ENCODE results near the gene PIP5KL1. TPM values are rescaled to one million over a fixed set of nuclear protein-coding genes. Genes with fewer than 3 reads are reported as not detected.

PIP5KL1 gene
- total RNA-seq, 1 donor from 2014 or later, result 4.9 TPM

DNA sequence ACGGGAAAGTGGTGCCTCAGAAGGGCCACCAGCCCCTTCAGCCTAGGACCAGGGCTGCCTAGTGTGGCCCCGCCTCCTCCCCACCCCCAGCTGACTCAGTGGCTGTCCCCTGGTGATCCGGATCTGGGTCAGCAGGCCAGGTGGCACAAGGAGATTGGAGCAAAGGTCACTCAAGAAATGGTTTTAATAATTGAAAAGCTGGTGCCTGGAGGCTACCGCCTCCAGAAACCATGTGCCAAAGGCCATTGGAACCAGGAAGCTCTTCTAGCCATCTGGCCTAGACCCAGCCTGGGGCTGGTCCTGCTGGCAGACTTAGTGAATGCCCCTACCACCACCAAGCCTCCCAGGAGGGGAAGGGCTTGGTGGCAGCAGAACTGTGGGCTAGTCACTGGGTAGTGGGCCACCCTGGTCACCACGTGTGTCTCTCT lies 15.2 kb downstream of the PIP5KL1 start:
- Histone ChIP-seq H3K4me1 (ENCODE audit: insufficient read depth, low read length) (peaks cover 33% of the 10 kb centered on the region), H2AFZ (ENCODE audit: low read depth, low read length) (no peak overlapping the region), H3K27me3 (ENCODE audit: insufficient read depth, low read length) (no peaks in the 10 kb centered on the region), H3K4me3 (ENCODE audit: insufficient read depth, low read depth, low read length) (no peak overlapping the region), H3K27ac (ENCODE audit: low read depth, low read length) (no peak overlapping the region), H3K9ac (ENCODE audit: low read length) (no peak overlapping the region), H3K4me2 (ENCODE audit: low read length) (peak overlapping the region; percentile 90), H3K9me3 (ENCODE audit: insufficient read depth, low read depth, low read length) (no peaks in the 10 kb centered on the region), H3K36me3 (ENCODE audit: insufficient read depth, low read length) (peaks cover 3% of the 10 kb centered on the region), H3K79me2 (ENCODE audit: insufficient read depth, low read length) (peaks cover 8% of the 10 kb centered on the region), H4K20me1 (ENCODE audit: insufficient read depth, low read length) (no peaks in the 10 kb centered on the region)
- DNase-seq (ENCODE audit: low read depth), result no peak
- H3K27me3 Mint-ChIP-seq (ENCODE audit: low read depth, unreplicated experiment), result peaks cover 4% of the 10 kb centered on the region
- TF ChIP-seq, protein P1, sequence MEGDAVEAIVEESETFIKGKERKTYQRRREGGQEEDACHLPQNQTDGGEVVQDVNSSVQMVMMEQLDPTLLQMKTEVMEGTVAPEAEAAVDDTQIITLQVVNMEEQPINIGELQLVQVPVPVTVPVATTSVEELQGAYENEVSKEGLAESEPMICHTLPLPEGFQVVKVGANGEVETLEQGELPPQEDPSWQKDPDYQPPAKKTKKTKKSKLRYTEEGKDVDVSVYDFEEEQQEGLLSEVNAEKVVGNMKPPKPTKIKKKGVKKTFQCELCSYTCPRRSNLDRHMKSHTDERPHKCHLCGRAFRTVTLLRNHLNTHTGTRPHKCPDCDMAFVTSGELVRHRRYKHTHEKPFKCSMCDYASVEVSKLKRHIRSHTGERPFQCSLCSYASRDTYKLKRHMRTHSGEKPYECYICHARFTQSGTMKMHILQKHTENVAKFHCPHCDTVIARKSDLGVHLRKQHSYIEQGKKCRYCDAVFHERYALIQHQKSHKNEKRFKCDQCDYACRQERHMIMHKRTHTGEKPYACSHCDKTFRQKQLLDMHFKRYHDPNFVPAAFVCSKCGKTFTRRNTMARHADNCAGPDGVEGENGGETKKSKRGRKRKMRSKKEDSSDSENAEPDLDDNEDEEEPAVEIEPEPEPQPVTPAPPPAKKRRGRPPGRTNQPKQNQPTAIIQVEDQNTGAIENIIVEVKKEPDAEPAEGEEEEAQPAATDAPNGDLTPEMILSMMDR (IDR thresholded peaks at IDR 0.05; ENCODE audit: insufficient read depth, low read depth, low read length), result no peak
- no peak for TF ChIP-seq EZH2 (IDR thresholded peaks at IDR 0.05; ENCODE audit: insufficient read depth, low read length)
- H3K4me1 Mint-ChIP-seq (ENCODE audit: low read depth, unreplicated experiment), result peaks cover 15% of the 10 kb centered on the region
- H3K36me3 Mint-ChIP-seq (ENCODE audit: low read depth, unreplicated experiment), result peaks cover 14% of the 10 kb centered on the region
- no peak for FAIRE-seq
- no peak overlapping the region for H3K4me3 Mint-ChIP-seq (ENCODE audit: unreplicated experiment)
- H3K9me3 Mint-ChIP-seq (ENCODE audit: unreplicated experiment), result no peaks in the 10 kb centered on the region
- H3K27ac Mint-ChIP-seq (ENCODE audit: unreplicated experiment), result no peak overlapping the region

DNA sequence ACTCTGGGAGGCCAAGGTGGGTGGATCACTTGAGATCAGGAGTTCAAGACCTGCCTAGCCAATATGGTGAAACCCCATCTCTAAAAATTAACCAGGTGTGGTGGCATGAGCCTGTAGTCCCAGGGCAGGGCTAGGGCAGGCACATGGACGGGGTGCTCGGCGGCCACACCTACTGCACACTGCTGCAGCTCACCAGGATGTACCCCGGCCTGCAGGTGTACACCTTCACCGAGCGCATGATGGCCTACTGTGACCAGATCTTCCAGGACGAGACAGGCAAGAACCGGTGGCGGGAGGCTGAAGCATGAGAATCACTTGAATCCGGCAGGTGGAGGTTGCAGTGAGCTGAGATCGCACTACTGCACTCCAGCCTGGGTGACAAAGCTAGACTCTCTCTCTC lies 16.9 kb downstream of the PIP5KL1 start:
- DNase-seq (ENCODE audit: low read depth) (no peak), FAIRE-seq (no peak)
- Histone ChIP-seq H3K4me3 (ENCODE audit: insufficient read depth, low read depth, low read length) (no peak overlapping the region), H3K36me3 (ENCODE audit: insufficient read depth, low read length) (peaks cover 3% of the 10 kb centered on the region), H4K20me1 (ENCODE audit: insufficient read depth, low read length) (no peaks in the 10 kb centered on the region), H3K4me1 (ENCODE audit: insufficient read depth, low read length) (peaks cover 21% of the 10 kb centered on the region), H3K9me3 (ENCODE audit: insufficient read depth, low read depth, low read length) (no peaks in the 10 kb centered on the region), H3K79me2 (ENCODE audit: insufficient read depth, low read length) (peaks cover 8% of the 10 kb centered on the region), H3K27ac (ENCODE audit: low read depth, low read length) (no peak overlapping the region), H3K9ac (ENCODE audit: low read length) (no peak overlapping the region), H3K4me2 (ENCODE audit: low read length) (no peak overlapping the region), H3K27me3 (ENCODE audit: insufficient read depth, low read length) (no peaks in the 10 kb centered on the region), H2AFZ (ENCODE audit: low read depth, low read length) (no peak overlapping the region)
- H3K27me3 Mint-ChIP-seq (ENCODE audit: low read depth, unreplicated experiment), result peaks cover 4% of the 10 kb centered on the region
- H3K27ac Mint-ChIP-seq (ENCODE audit: unreplicated experiment), result no peak overlapping the region
- no peak for TF ChIP-seq EZH2 (IDR thresholded peaks at IDR 0.05; ENCODE audit: insufficient read depth, low read length)
- TF ChIP-seq, protein P1 (IDR thresholded peaks at IDR 0.05; ENCODE audit: insufficient read depth, low read depth, low read length), result no peak
- no peaks in the 10 kb centered on the region for H3K9me3 Mint-ChIP-seq (ENCODE audit: unreplicated experiment)
- peaks cover 14% of the 10 kb centered on the region for H3K36me3 Mint-ChIP-seq (ENCODE audit: low read depth, unreplicated experiment)
- H3K4me1 Mint-ChIP-seq (ENCODE audit: low read depth, unreplicated experiment), result peaks cover 7% of the 10 kb centered on the region
- H3K4me3 Mint-ChIP-seq (ENCODE audit: unreplicated experiment), result no peak overlapping the region

DNA sequence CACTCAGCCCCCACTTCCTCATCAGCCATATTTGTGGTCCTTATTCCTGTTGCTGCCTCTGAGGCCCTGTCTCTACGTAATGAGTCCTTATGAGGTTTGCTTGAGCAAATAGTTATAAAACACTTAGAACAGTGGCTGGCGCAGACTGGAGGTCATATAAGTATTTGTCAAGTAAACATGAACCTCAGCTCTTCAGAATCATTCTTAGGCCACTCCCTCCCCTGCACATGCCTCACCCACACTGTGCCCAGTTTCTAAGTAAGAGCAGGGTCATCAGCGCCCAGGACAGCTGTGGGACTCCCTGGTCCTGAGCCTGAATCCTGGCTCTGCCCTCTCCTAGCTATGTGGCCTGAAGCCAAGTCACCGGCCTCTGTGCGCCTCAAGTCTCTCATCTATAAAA lies 17.7 kb downstream of the PIP5KL1 start:
- no peaks in the 10 kb centered on the region for H4K20me1 ChIP-seq (ENCODE audit: insufficient read depth, low read length)
- H3K9me3 ChIP-seq (ENCODE audit: insufficient read depth, low read depth, low read length), result no peaks in the 10 kb centered on the region
- peaks cover 4% of the 10 kb centered on the region for H3K27me3 Mint-ChIP-seq (ENCODE audit: low read depth, unreplicated experiment)
- DNase-seq (ENCODE audit: low read depth) (no peak), FAIRE-seq (no peak)
- no peaks in the 10 kb centered on the region for H3K4me1 Mint-ChIP-seq (ENCODE audit: low read depth, unreplicated experiment)
- H3K4me1 ChIP-seq (ENCODE audit: insufficient read depth, low read length), result peaks cover 13% of the 10 kb centered on the region
- no peak overlapping the region for H3K4me3 ChIP-seq (ENCODE audit: insufficient read depth, low read depth, low read length)
- peaks cover 14% of the 10 kb centered on the region for H3K36me3 Mint-ChIP-seq (ENCODE audit: low read depth, unreplicated experiment)
- H3K79me2 ChIP-seq (ENCODE audit: insufficient read depth, low read length), result peaks cover 8% of the 10 kb centered on the region
- no peak overlapping the region for H3K27ac ChIP-seq (ENCODE audit: low read depth, low read length)
- no peaks in the 10 kb centered on the region for H3K27me3 ChIP-seq (ENCODE audit: insufficient read depth, low read length)
- peaks cover 3% of the 10 kb centered on the region for H3K36me3 ChIP-seq (ENCODE audit: insufficient read depth, low read length)
- no peak overlapping the region for H3K4me3 Mint-ChIP-seq (ENCODE audit: unreplicated experiment)
- no peak overlapping the region for H3K9ac ChIP-seq (ENCODE audit: low read length)
- H3K27ac Mint-ChIP-seq (ENCODE audit: unreplicated experiment), result no peak overlapping the region
- no peaks in the 10 kb centered on the region for H3K9me3 Mint-ChIP-seq (ENCODE audit: unreplicated experiment)
- TF ChIP-seq, protein P1 (IDR thresholded peaks at IDR 0.05; ENCODE audit: insufficient read depth, low read depth, low read length), result no peak
- no peak for TF ChIP-seq EZH2 (IDR thresholded peaks at IDR 0.05; ENCODE audit: insufficient read depth, low read length)
- H3K4me2 ChIP-seq (ENCODE audit: low read length), result no peak overlapping the region
- H2AFZ ChIP-seq (ENCODE audit: low read depth, low read length), result no peak overlapping the region

Measured in astrocyte (in vitro differentiated cells and primary cell).